Karpas-422 (cell line): Measurements from ENCODE around the gene WTAP. TPM values are rescaled to one million over a fixed set of nuclear protein-coding genes. Genes with fewer than 3 reads are reported as not detected.
"Not testable (repeated sequence)": the region's sequence is repeated elsewhere in the genome, so short reads cannot be mapped to it uniquely, and the experiment has no call there.

Experiments
- DNase-seq: peaks from one replicate; pipeline ENCODE4 v3.0.0-alpha.2; 2015
- H2AFZ ChIP-seq: fragments of 200-600 bp; sonication (generic); 2 replicates; pipeline ENCODE4 v1.6.1; 2014; ENCODE audit warnings: antibody characterized with exemption, low read length, mixed read lengths
- H3K27ac ChIP-seq: fragments of 200-600 bp; sonication (generic); 2 replicates; pipeline ENCODE4 v1.5.1; 2014; ENCODE audit warnings: mild to moderate bottlenecking, low read length, moderate library complexity
- H3K27me3 ChIP-seq: fragments of 200-600 bp; sonication (generic); 2 replicates; pipeline ENCODE4 v1.6.1; 2014; ENCODE audit warnings: low read length, mixed read lengths
- H3K36me3 ChIP-seq: fragments of 200-600 bp; sonication (generic); 2 replicates; pipeline ENCODE4 v1.6.1; 2014; ENCODE audit warnings: low read length, mixed read lengths; ENCODE audit not compliant: insufficient read depth
- H3K4me1 ChIP-seq: fragments of 200-600 bp; sonication (generic); 2 replicates; pipeline ENCODE4 v1.6.1; 2014; ENCODE audit warnings: mild to moderate bottlenecking, low read length, mixed read lengths
- H3K4me2 ChIP-seq: fragments of 200-600 bp; sonication (generic); 2 replicates; pipeline ENCODE4 v1.6.1; 2014; ENCODE audit warnings: low read length, low read depth, mild to moderate bottlenecking; ENCODE audit not compliant: poor library complexity, severe bottlenecking
- H3K4me3 ChIP-seq: fragments of 200-600 bp; sonication (generic); 2 replicates; pipeline ENCODE4 v1.5.1; 2014; ENCODE audit warnings: mild to moderate bottlenecking, antibody characterized with exemption, low read length, mixed read lengths
- H3K79me2 ChIP-seq: fragments of 200-600 bp; sonication (generic); 2 replicates; pipeline ENCODE4 v1.6.1; 2014; ENCODE audit warnings: mild to moderate bottlenecking, low read length, mixed read lengths
- H3K9ac ChIP-seq: fragments of 200-600 bp; sonication (generic); 2 replicates; pipeline ENCODE4 v1.6.0; 2014; ENCODE audit warnings: low read length
- H3K9me2 ChIP-seq: fragments of 200-600 bp; sonication (generic), shearing (Covaris generic); replicated peaks from 2 replicates; pipeline ENCODE4 v1.6.0; 2014; ENCODE audit warnings: mild to moderate bottlenecking, low read length, moderate library complexity; ENCODE audit not compliant: insufficient read depth
- H3K9me3 ChIP-seq: fragments of 300-700, 200-600 bp; sonication (generic); 2 replicates; pipeline ENCODE4 v1.6.1; 2014; ENCODE audit warnings: low read length, mixed read lengths
- H4K20me1 ChIP-seq: fragments of 200-600 bp; sonication (generic); 2 replicates; pipeline ENCODE4 v1.6.1; 2014; ENCODE audit warnings: mild to moderate bottlenecking, antibody characterized with exemption, low read length, low read depth; ENCODE audit not compliant: insufficient read depth
- total RNA-seq: library from RNA; depleted of rRNA; stranded (reverse); fragments of >200 nt; shearing (Covaris generic); gene quantifications from 2 replicates; pipeline ENCODE4 v1.2.3, GENCODE V29; 2014; ENCODE audit warnings: low replicate concordance

The WTAP gene
- total RNA-seq, 1 experiment from 2014 or later, result 87.6 TPM

GRCh38 chr6:159718634-159719033 lies 8.7 kb upstream of the WTAP start:
- Histone ChIP-seq H3K36me3 (0 out of 2 replicates have a peak, but pooled peaks cover 2% of the 10 kb centered on the region), H3K9me3 (no peaks in the 10 kb centered on the region), H2AFZ (no peak overlapping the region), H3K9ac (no peak overlapping the region), H3K27ac (no peak overlapping the region), H3K9me2 (no peaks in the 10 kb centered on the region), H3K4me2 (no peak overlapping the region), H3K4me3 (no peak overlapping the region), H4K20me1 (0 out of 2 replicates have a peak, but pooled peaks cover 3% of the 10 kb centered on the region), H3K27me3 (no peaks in the 10 kb centered on the region), H3K4me1 (no peaks in the 10 kb centered on the region), H3K79me2 (peaks cover 23% of the 10 kb centered on the region)
- DNase-seq, result no peak

DNA sequence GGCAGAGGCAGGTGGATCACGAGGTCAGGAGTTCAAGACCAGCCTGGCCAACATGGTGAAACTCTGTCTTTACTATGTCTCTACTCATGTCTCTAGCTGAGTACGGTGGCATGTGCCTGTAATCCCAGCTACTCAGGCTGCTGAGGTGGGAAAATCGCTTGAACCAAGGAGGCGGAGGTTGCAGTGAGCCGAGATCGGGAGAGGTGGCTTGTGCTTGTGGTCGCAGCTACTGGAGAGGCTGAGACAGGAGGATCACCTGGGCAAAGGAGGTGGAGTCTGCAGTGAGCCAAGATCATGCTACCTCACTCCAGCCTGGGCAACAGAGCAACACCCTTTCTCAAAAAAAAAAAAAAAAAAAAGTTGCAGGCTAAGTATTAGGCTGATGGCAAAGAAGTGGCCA lies 8.0 kb upstream of the WTAP start:
- Histone ChIP-seq H3K9ac (no peak overlapping the region), H2AFZ (no peak overlapping the region), H3K36me3 (0 out of 2 replicates have a peak, but pooled peaks cover 2% of the 10 kb centered on the region), H3K4me2 (no peak overlapping the region), H4K20me1 (0 out of 2 replicates have a peak, but pooled peaks cover 3% of the 10 kb centered on the region), H3K27ac (no peak overlapping the region), H3K4me3 (no peak overlapping the region), H3K9me3 (no peaks in the 10 kb centered on the region), H3K4me1 (no peaks in the 10 kb centered on the region), H3K79me2 (peaks cover 30% of the 10 kb centered on the region), H3K27me3 (no peaks in the 10 kb centered on the region), H3K9me2 (no peaks in the 10 kb centered on the region)
- DNase-seq, result no peak

- H3K79me2 ChIP-seq, result peaks cover 44% of the 10 kb centered on the region
- 0 out of 2 replicates have a peak, but pooled peaks cover 3% of the 10 kb centered on the region for H4K20me1 ChIP-seq
- no peak overlapping the region for H3K27ac ChIP-seq
- no peak overlapping the region for H3K4me3 ChIP-seq
- no peak overlapping the region for H2AFZ ChIP-seq
- no peaks in the 10 kb centered on the region for H3K9me2 ChIP-seq
- DNase-seq, result peak; percentile 87
- no peaks in the 10 kb centered on the region for H3K27me3 ChIP-seq
- peaks cover 9% of the 10 kb centered on the region for H3K4me1 ChIP-seq
- H3K4me2 ChIP-seq, result no peak overlapping the region
- no peak overlapping the region for H3K9ac ChIP-seq
- no peaks in the 10 kb centered on the region for H3K9me3 ChIP-seq
- no peaks in the 10 kb centered on the region for H3K36me3 ChIP-seq
Measured at GRCh38 chr6:159720708-159721107, 6.6 kb upstream of the WTAP start.

- DNase-seq, H4K20me1 ChIP-seq, H3K36me3 ChIP-seq, H3K27ac ChIP-seq, H3K9me2 ChIP-seq, H3K27me3 ChIP-seq, H3K9ac ChIP-seq, H3K9me3 ChIP-seq, H2AFZ ChIP-seq, H3K4me3 ChIP-seq, H3K4me2 ChIP-seq: not testable (repeated sequence)
- H3K79me2 ChIP-seq, result peaks cover 54% of the 10 kb centered on the region
- H3K4me1 ChIP-seq, result peaks cover 12% of the 10 kb centered on the region
Measured at GRCh38 chr6:159721981-159722380, 5.3 kb upstream of the WTAP start.

GRCh38 chr6:159722655-159723054 lies 4.7 kb upstream of the WTAP start:
- Histone ChIP-seq H3K79me2 (peaks cover 56% of the 10 kb centered on the region), H3K36me3 (no peaks in the 10 kb centered on the region)

GRCh38 chr6:159723259-159723658 lies 4.0 kb upstream of the WTAP start:
- H3K79me2 ChIP-seq, result peaks cover 60% of the 10 kb centered on the region
- DNase-seq, result no peak
- no peaks in the 10 kb centered on the region for H3K27me3 ChIP-seq
- H3K4me2 ChIP-seq, result no peak overlapping the region
- H3K4me1 ChIP-seq, result peaks cover 12% of the 10 kb centered on the region
- no peaks in the 10 kb centered on the region for H3K9me2 ChIP-seq
- no peaks in the 10 kb centered on the region for H3K9me3 ChIP-seq
- H3K27ac ChIP-seq, result no peak overlapping the region
- peaks cover 9% of the 10 kb centered on the region; the same call in 1 of the 2 replicates for H4K20me1 ChIP-seq
- H3K4me3 ChIP-seq, result no peak overlapping the region
- H2AFZ ChIP-seq, result no peak overlapping the region
- H3K36me3 ChIP-seq, result no peaks in the 10 kb centered on the region
- H3K9ac ChIP-seq, result no peak overlapping the region

More at GRCh38 chr6:159722655-159723054, 4.7 kb upstream of the WTAP start:
- no peaks in the 10 kb centered on the region for H3K27me3 ChIP-seq
- H3K4me2 ChIP-seq, result no peak overlapping the region
- no peak overlapping the region for H3K4me3 ChIP-seq
- no peak overlapping the region for H3K9ac ChIP-seq
- H2AFZ ChIP-seq, result no peak overlapping the region
- no peaks in the 10 kb centered on the region for H3K9me3 ChIP-seq
- H4K20me1 ChIP-seq, result peaks cover 4% of the 10 kb centered on the region; the same call in 1 of the 2 replicates
- no peak overlapping the region for H3K27ac ChIP-seq
- no peaks in the 10 kb centered on the region for H3K9me2 ChIP-seq
- H3K4me1 ChIP-seq, result peaks cover 12% of the 10 kb centered on the region
- no peak for DNase-seq

- H2AFZ ChIP-seq, result no peak overlapping the region
- peaks cover 25% of the 10 kb centered on the region for H3K4me1 ChIP-seq
- peaks cover 24% of the 10 kb centered on the region for H4K20me1 ChIP-seq
- H3K4me3 ChIP-seq, result no peak overlapping the region
- H3K9me2 ChIP-seq, result no peaks in the 10 kb centered on the region
- peak overlapping the region; percentile 89 for H3K4me2 ChIP-seq
- H3K27ac ChIP-seq, result no peak overlapping the region
- H3K36me3 ChIP-seq, result peaks cover 9% of the 10 kb centered on the region; the same call in 1 of the 2 replicates
- no peak for DNase-seq
- peaks cover 75% of the 10 kb centered on the region for H3K79me2 ChIP-seq
- H3K9ac ChIP-seq, result 0 out of 2 replicates have a peak overlapping the region, but pooled peaks have one; percentile 39
- H3K9me3 ChIP-seq, result no peaks in the 10 kb centered on the region
- no peaks in the 10 kb centered on the region for H3K27me3 ChIP-seq
Measured at GRCh38 chr6:159724778-159725177, 2.5 kb upstream of the WTAP start.

GRCh38 chr6:159725208-159725607 lies 2.1 kb upstream of the WTAP start:
- H3K36me3 ChIP-seq, result peaks cover 13% of the 10 kb centered on the region
- H3K4me3 ChIP-seq, result peak overlapping the region; percentile 82
- not testable (repeated sequence) for H3K9me2 ChIP-seq, H3K27ac ChIP-seq, DNase-seq, H2AFZ ChIP-seq, H3K27me3 ChIP-seq, H3K9me3 ChIP-seq
- peaks cover 78% of the 10 kb centered on the region for H3K79me2 ChIP-seq
- peaks cover 29% of the 10 kb centered on the region for H3K4me1 ChIP-seq
- H3K9ac ChIP-seq, result peak overlapping the region; percentile 39
- peak overlapping the region; percentile 89 for H3K4me2 ChIP-seq
- peaks cover 29% of the 10 kb centered on the region for H4K20me1 ChIP-seq
